GM18909 (cell line): ENCODE measurements around the gene DBH.
"Not testable (repeated sequence)": the region's sequence is repeated elsewhere in the genome, so short reads cannot be mapped to it uniquely, and the experiment has no call there.

ENCODE experiments used
- ATAC-seq: cut with Tn5 transposase; IDR thresholded peaks from one replicate; pipeline ENCODE4 v1.9.1; 2021; ENCODE audit warnings: mild to moderate bottlenecking; ENCODE audit not compliant: unreplicated experiment, poor library complexity

The DBH gene

DNA sequence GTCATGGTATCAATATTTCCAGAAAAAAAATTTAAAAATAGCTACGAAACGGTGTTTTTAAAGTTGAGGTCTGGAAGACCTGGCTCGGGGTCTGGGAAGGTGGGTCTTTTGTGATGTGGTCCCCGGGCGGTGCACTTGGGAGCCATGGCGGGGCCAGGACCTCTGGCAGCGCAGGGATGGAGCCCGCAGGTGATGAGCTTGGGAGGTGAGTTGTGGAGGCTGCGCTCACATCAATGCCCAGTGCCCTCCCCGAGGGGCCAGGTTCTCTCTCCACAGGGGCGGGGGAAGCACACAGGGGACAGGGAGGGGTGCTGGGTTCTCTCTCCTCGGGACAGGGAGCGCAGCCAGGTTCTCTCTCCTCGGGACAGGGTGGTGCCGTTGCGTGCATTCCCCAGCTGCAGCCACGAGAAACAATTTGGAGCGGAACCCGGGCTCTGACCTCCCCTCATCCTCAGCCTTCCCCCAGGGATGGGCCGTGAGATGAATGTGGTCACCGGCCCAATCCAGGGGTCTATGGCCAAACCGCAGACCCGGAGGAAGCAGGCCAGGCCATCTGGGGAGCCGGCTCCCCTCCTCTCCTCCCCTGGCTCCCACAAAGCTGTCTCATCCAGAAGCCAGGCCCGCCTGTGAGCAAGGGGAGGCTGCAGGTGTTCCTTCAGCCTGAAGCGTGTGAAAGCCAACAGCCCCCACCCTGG is 25.8 kb downstream of the DBH start:
- no peak for ATAC-seq

DNA sequence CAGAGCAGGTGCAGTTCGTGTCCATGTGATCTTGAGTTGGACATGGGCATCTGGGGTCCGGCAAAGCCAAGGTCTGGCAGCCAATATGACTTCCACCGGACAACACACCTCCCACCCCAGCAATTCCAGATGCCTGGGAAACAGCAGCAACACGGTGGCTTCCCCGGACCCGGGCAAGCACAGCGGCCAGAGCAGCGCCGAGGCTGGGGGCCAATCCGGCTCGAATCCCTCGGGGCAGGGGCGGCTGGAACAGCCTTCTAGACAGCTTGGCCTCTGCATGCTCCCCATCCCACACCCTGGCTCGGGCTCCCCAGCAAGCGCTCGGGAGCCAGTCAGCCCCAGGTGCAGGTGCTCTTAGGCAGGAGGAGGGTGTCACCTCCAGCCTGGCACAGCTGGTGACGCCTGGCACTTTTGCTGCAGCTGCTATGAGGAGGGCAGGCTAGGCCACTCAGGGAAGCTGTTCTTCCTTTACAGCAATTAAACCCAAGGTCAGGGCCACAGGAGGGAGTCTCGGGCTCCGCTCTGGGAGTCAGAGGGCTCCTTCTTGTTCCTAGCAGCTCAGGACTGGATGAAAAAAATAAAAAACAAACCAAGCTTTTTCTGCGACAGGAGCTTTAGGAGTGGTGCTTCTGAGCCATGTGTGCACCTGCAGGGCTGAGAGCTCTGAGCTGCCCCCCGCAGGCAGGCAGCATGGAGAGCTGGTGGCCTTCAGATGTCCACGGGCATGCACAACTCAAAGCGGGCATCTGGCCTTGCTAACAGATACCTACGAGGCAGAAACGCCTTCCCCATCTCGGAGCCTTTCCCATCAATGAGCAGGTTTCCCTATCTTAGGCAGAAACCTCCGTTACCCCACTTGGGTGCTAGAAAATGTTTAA is 28.2 kb downstream of the DBH start:
- no peak for ATAC-seq

DNA sequence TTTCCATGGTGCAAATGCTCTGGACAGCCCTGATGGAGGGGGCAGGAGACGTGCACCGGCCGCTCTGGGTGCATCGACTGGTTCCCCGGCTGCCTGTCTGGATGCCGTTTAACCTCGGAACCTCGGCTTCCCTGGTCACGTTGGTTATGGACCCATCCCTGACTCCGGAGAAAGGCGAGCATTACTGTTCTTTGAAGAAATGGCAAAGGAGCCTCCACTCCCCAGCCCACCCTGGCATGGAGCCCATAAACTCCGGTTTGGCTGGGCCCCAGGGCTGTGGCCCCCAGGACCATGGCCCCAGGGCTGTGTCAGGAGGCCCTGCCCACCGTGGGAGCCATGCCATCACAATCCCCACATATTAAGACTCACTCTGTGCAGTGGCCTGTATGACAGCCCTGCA is 28.9 kb downstream of the DBH start:
- no peak for ATAC-seq

DNA sequence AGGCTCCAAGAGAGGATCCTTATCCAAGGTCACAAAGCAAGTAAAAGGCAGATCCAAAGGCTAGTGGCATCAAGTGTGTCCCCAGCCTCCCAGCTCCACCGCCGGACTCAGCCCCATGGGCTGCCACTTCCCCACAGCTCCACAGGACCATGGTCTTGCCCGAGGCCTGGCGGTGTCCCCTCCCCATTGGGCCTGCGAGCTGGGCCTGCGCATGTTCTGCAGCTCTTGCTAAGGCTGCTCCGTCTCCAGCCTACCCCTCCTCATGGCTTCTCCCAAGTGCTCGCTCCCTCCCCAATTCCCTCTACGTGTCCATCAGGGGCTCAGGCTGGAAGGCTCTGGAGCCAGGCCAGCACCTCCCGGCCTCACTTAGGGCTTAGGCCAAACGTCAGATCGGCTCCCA is 29.4 kb downstream of the DBH start:
- ATAC-seq = no peak

DNA sequence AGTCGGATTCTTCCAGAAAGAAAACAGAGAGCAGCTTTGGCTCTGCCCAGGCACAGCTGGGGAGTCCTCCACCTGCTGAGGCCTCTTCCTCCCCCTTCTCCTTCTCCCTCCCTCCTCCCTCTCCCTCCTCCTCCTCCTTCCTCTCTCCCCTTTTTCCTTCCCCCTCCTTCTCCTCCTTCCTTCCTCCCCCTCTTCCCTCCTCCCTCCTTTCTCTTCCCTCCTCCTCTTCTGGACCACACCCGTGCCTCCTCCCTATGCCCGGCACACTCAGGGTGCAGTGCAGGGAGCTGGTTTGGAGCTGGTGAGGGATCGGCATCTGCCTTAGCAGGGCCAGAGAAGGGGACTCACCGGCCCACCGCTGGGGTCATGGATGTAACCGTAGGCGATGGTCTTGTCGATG is 30.2 kb downstream of the DBH start:
- ATAC-seq = no peak

DNA sequence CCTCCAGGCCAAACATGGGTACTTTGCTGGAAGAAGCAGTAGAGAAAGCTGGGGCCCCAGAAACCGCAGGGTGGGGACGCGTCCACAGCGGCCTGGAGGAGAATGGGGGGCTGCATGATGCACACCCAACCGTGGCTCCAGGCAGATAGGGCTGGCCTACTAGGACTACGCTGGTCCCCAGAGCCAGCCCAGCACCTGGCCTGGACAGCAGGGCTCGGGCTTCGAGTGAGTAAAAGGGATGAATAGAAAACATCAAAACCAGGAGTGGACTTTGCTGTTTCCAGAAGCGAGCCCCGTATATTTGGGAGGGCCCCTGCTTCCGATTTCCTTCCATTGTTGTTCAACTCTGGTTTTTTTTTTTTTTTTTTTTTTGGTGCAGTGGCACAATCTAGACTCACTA is 30.7 kb downstream of the DBH start:
- no peak for ATAC-seq

DNA sequence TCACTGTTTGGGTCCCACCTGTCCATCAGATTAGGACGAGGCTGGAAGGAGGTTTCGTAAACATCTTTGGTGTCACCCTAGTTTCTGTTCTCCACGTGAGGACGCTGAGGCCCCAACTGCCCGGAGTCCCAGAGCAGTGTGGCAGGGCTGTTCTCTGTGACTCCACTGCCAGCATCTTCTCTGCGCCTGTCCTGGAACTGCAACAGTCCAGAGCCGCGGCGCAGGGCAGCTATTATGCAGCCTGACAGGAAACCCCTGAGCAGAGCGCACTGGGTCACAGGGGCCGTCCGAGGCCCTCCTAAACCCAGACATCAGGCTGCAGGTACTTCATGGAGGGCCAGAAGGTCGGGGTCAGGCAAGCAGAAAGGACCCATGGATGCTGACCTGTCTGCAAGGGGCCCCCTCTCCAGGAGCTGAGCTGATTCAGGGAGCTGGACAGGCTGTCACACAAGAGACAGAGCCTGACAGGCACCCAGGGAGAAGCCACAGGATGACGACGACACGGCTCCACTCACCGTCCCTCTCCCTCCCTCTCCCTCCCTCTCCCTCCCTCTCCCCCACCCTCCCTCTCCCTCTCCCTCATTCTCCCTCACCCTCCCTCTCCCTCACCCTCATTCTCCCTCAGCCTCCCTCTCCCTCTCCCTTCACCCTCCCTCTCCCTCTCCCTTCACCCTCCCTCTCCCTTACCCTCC is 31.7 kb downstream of the DBH start:
- ATAC-seq = no peak

DNA sequence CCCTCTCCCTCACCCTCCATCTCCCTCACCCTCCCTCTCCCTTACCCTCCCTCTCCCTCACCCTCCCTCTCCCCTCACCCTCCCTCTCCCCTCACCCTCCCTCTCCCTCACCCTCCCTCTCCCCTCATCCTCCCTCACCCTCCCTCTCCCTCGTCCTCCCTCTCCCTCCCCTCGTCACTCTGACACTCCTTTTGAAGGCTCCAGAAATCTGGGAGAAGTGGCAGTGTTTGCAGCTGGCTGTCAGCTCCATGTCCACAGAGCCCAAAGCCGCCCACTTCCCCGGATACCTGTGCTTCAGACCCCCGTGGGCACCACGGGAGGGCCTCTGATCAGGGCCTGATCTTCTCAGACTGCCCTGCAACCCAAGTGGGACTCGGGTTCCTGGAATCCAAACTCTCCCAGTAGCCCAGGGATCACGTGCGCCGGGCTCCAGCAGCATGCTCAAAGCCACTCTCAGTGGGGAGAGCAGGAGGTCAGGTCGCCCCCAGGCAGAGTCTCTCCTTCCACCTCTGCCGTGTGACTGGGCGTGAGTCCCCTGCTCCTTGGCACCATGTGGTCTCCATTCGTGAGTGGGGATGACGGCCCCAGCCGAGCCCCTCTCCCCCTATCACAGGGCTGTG is 33.1 kb downstream of the DBH start:
- ATAC-seq = no peak

DNA sequence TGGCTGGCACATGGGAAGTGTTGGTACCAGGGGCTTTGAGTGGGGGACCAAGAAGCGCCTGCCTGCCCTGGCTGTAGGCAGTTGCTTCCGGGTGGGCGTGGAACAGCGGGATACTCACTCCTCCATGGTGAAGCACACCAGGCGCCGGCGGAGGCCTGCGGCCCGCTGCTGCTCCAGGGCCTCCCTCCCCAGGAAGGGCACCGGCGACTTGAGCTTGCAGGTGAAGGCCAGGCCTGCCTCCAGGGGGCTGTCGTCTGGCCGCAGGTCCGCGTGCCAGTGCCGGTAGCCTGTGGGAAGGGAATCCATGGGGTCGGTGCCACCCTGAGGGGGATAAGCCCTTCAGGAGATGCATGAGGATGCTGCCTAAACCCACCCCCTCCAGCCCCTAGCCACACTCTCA is 34.3 kb downstream of the DBH start:
- no peak for ATAC-seq

DNA sequence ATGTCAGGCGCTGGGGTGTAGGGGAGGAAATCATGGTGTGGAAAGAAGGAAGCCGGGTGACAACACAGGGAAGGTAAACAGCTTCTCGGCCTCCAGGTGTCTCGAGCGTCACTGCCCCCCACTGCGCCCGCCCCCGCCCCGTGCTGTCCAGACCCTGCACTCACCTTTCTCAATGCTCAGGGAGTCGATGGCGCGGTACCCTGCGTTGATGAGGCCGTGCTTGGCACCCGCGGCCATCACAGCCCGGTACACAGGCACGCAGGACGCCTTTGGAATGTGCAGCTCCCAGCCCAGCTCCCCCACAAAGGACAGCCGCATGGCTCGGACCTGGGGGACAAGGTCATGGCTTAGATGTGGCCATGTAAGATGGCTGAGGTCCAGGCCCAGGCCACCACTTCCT is 35.2 kb downstream of the DBH start:
- no peak for ATAC-seq

DNA sequence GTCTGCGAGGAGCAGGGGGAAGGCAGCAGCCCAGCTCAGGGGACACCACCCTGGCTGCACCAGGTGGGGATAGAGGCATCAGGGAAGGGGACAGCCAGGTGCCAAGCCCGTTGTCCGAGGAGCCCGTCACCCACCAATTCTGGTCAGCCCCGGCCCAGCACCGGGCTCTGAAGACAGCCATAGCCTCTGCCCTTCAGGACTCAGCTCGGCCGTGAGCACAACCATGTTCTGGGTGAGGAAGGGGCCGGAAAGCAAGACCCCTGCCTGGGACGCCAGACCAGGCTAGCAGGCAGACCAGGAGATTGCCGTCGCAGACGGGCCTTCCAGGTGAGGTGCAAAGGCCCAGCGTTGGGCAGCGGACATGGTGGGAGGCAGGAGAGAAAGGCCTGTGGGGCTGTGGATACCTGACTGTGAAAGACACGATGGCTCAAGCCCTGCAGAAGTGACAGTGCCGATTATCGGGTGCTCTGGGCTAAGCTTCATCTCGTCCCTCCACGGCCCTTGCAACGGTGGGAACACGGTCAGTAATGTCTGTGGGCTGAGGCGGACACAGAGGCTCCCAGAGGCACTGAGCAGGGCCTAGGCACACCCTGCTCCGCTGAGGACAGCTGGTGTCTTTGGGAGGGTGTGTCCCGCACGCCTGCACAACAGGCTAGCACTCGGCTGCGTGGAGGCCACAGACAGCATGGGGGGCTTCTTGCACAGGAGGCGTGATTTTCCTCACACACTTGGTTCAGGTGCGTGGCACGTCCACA is 36.5 kb downstream of the DBH start:
- no peak for ATAC-seq

DNA sequence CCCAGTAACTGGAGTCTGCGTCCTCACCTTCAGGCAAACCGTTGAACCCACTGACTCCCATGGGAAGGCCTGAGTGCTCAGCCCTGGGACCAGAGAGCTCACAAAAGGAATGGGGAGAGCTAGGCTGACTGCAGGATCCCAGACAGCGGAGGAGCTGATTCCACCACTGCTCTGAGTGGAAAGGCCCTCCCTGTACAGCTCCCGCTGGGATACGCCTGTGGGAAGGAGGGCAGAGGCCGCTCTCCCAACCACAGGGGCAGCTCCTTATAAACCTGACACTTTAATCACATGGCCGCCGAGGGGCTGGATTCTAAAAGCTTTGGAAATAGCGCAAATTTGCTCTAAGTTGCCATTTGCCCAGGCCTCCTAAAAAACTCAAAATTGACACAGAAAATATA is 37.1 kb downstream of the DBH start:
- ATAC-seq = no peak

DNA sequence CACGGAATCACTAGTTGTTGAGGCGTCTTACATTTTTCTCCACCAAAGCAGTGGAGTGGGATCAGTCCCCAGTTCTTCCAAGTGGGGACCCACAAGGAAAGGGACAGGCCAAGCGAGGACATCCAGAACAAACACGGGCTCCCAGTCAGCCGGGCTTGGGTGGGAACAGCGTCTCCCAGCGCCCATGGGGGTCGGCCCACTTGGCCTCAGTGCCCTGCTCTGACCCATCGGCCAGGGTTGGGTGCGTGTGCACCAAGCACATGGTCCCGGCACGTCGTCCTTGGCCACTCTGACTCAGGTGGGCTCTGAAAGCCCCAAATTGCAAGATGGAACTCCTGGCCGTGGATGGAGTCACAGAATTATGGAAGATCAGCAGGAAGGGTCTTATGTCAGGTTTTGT is 37.9 kb downstream of the DBH start:
- no peak for ATAC-seq

DNA sequence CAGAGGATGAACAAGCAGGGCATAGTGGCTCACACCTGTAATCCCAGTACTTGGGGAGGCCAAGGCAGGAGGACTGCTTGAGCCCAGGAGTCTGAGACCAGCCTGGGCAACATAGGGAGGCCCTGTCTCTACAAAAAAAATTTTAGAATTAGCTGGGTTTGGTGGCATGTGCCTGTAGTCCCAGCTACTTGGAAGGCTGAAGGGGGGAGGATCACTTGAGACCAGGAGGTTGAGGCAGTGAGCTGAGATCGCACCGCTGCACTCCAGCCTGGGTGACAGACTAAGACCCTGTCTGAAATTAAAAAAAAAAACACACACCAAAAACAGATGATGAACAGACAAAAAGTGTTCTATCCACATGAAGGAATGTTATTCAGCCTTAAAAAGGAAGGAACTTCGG is 39.6 kb downstream of the DBH start:
- not testable (repeated sequence) for ATAC-seq

DNA sequence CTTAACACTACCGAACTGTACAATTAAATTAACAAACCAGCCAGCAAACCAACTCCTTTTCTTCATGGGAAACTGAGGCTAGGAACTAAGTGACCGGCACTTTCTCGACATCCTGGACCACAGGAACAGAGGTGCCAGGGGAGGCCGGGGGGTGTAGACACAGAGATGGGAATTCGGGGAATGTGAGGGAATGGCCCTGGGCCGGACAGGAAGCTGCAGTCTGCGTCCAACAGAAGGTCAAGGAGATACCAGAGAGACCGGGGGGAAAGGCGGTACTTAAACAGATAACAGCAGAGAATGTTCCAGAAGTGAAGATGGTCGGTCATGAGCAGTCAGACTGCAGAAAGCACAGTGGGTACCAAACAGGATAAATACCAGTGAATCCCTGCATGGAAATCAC is 40.3 kb downstream of the DBH start:
- ATAC-seq = no peak

DNA sequence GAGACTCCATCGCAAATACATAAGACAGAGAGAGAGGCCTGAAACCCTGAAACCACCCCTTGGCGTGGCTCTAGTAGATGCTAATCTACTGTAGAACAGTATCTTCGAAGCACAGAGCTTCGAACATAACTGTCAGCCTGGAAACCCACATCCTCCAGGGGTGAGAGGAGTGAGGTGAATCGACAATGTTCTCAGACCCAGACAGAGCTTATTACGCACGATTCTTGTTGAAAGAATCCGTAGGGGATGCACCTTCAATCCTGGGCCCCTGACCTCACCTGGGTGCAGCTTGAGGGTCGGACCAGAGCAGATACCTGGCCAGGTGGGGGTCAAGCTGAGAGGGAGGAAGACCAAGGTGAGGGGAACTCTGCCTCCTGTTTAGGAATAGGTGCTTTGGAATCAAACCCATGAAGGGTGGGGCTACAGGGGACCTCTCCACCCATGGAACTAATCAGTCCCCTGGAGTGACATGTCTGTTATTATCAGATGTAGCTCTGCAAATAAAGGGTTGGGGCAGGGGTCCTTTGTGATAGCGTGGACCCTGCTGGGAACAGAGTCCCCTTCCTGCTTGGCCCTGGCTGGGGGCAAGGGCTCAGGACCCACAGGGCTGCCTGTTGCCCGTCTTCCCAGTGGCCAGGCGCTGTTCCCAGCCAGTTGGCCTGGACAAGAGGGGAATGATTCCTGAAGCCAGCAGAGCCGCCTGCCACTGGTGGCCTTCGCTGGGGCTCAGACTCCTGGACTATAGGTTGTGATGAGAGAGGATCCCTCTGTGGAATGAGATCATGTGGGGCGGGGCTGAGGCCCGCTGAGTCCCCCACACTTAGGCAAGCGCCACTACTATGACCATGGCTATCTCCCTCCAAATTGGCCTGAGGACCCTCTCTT is 41.2 kb downstream of the DBH start:
- ATAC-seq = no peak

DNA sequence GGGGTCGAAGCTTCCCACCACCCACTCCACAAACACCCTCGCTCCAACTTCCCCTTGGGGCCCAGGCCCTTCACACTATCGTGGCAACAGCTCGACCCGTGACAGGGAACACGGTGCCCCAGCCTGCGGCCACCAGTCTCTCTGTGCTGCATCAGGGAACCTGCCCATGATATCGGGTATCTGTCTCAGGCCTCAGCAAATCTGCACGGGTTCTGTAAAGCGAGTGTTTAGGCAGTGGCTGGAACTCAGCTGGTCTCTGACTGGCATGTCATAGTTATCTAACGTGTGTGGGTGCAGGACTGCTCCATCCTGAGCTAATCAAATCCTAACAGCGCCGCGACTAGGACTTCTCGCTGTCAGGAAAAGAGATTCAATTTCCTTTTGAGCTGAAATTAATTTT is 42.9 kb downstream of the DBH start:
- ATAC-seq = no peak

DNA sequence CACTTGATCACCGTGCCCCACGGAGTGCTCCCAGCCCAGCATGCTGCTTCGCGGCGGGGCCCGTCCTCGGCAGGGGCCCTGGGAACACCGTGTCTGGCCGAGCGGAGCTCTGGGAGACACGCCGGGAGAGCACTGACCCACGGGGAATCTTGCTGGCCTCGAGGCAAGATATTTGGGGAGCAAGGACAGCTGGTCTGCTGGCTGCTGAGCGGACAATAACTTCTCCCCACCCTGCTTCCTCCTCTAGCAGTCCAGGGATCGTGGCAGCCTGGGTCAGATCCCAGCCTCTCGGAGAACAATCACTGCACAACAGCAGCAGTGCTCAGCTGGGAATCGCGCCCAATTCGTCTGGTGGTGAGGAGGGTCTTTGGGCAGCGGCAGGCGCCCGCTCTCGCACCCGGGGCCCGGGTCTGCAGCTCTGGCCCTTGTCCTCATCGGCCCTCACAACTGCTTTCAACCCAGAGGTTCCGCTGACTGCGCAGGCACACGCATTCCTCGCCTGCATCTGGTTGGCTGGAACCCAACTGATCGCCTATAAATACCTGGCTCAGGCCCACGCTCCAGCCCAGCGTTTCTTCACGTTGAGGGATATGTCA is 43.4 kb downstream of the DBH start:
- no peak for ATAC-seq
